GM23248 (cell line): ENCODE results near the gene ADARB1. TPM values are rescaled to one million over a fixed set of nuclear protein-coding genes. Genes with fewer than 3 reads are reported as not detected.
A peak's percentile ranks its signal among the peaks of the same experiment; 100 is the strongest.

Experiments used
- DNase-seq: peaks from one replicate; pipeline ENCODE4 v3.0.0-alpha.2; 2015
- H2AFZ ChIP-seq: fragments of 200-600 bp; sonication (generic); 2 replicates; pipeline ENCODE4 v1.6.1; 2016; ENCODE audit warnings: antibody characterized with exemption
- H3F3A ChIP-seq: fragments of 200-600 bp; sonication (generic); 2 replicates; pipeline ENCODE4 v1.6.1; 2016; ENCODE audit warnings: mild to moderate bottlenecking, antibody characterized with exemption, mixed run types; ENCODE audit not compliant: insufficient read depth
- H3K27ac ChIP-seq: fragments of 200-600 bp; sonication (generic); 2 replicates; pipeline ENCODE4 v1.5.1; 2016; ENCODE audit warnings: mild to moderate bottlenecking
- H3K27me3 ChIP-seq: fragments of 200-600 bp; sonication (generic); replicated peaks from 2 replicates; pipeline ENCODE4 v1.6.1; 2016; ENCODE audit warnings: mild to moderate bottlenecking; ENCODE audit not compliant: insufficient read depth
- H3K36me3 ChIP-seq: fragments of 200-600 bp; sonication (generic); 2 replicates; pipeline ENCODE4 v1.6.1; 2016; ENCODE audit warnings: low read depth, mild to moderate bottlenecking
- H3K4me1 ChIP-seq: fragments of 200-600 bp; sonication (generic); 2 replicates; pipeline ENCODE4 v1.6.1; 2016; ENCODE audit warnings: mild to moderate bottlenecking; ENCODE audit not compliant: insufficient read depth
- H3K4me2 ChIP-seq: fragments of 200-600 bp; sonication (generic); one replicate; pipeline ENCODE4 v1.6.1; 2016; ENCODE audit warnings: mild to moderate bottlenecking; ENCODE audit not compliant: unreplicated experiment
- H3K4me3 ChIP-seq: fragments of 200-600 bp; sonication (generic); 2 replicates; pipeline ENCODE4 v1.5.1; 2016; ENCODE audit warnings: mild to moderate bottlenecking
- H3K79me2 ChIP-seq: fragments of 200-600 bp; sonication (generic); 2 replicates; pipeline ENCODE4 v1.6.1; 2016; ENCODE audit warnings: mild to moderate bottlenecking; ENCODE audit not compliant: insufficient read depth
- H3K9ac ChIP-seq: fragments of 200-600 bp; sonication (generic); 2 replicates; pipeline ENCODE4 v1.6.1; 2016; ENCODE audit warnings: mild to moderate bottlenecking
- H3K9me2 ChIP-seq: fragments of 200-600 bp; sonication (generic); 2 replicates; pipeline ENCODE4 v1.6.1; 2016; ENCODE audit warnings: mixed run types, mild to moderate bottlenecking, moderate library complexity; ENCODE audit not compliant: insufficient read depth
- H3K9me3 ChIP-seq: fragments of 200-600 bp; sonication (generic); one replicate; pipeline ENCODE4 v1.6.1; 2017; ENCODE audit warnings: low read depth
- H4K20me1 ChIP-seq: fragments of 200-600 bp; sonication (generic); 2 replicates; pipeline ENCODE4 v1.6.0; 2016; ENCODE audit not compliant: insufficient read depth
- EZH2 ChIP-seq: fragments of 200-600 bp; sonication (generic); IDR thresholded peaks from 2 replicates; pipeline ENCODE4 v1.6.1; 2018; ENCODE audit warnings: antibody characterized with exemption, mild to moderate bottlenecking; ENCODE audit not compliant: insufficient read depth, poor library complexity, severe bottlenecking
- EZH2phosphoT487 ChIP-seq: fragments of 200-600 bp; sonication (generic); IDR thresholded peaks from 2 replicates; pipeline ENCODE4 v1.6.1; 2018; ENCODE audit warnings: antibody characterized with exemption, moderate library complexity, mild to moderate bottlenecking, low read depth; ENCODE audit not compliant: insufficient read depth
- WGBS, 2 experiments: methylation state at CpG; one replicate each; pipeline ENCODE4 v1.1.6; 2015 to 2017; ENCODE audit warnings: low lambda C conversion rate in 2 of 2, low coverage in 1 of 2; ENCODE audit errors: missing lambda C conversion rate in 2 of 2; 5-methylcytosine and 5-hydroxymethylcytosine counted together
- in situ Hi-C: fragments of 300-500 bp; cut with MboI; formaldehyde crosslinking; loops from 2 replicates; pipeline ENCODE4 v1.15.0; 2020
- polyA plus RNA-seq: library from polyadenylated mRNA; unstranded; fragments of >200 nt; fragmentation: Nextera tagmentation; extraction: Ambion mirVana; gene quantifications from 2 replicates; pipeline ENCODE4 v1.2.1, GENCODE V29; 2016
- total RNA-seq: library from RNA; depleted of rRNA; stranded (reverse); fragments of >200 nt; shearing (Covaris generic); gene quantifications from 2 replicates; pipeline ENCODE4 v1.2.3, GENCODE V29; 2014

ADARB1 gene
- total and polyA plus RNA-seq, 2 experiments from 2014 or later: 16.3 to 17.4 TPM

DNA sequence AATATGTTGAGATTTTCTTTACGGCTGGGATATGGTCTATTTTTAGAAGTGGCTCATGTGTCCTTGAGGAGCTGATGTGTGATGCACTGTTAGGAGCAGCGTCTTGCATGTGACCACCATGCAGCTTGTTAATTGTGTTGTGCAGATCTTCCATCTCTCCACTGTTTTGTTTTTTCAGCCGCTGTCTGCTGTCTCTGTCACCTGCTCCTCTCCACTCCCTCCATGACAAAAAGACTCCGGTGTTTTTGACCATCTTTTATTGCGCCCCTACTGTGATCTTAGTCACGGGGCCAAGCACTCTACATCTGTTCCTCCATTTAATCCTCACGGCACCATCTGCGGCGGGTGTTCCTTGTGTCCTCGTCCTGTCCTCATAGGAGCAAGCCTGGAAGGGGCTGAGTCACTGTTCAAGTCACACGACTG, 51.8 kb downstream of the ADARB1 start:
- in situ Hi-C loops: loop anchor here (10.0 kb wide), 1 partner anchor 61 kb away; no protein-coding TSS in a partner anchor
- Histone ChIP-seq H3K27ac (no peak overlapping the region), H2AFZ (no peak overlapping the region), H3K9me3 (no peaks in the 10 kb centered on the region), H3K79me2 (peaks cover 59% of the 10 kb centered on the region), H3K4me2 (no peak overlapping the region), H3F3A (peaks cover 31% of the 10 kb centered on the region), H3K9ac (no peak overlapping the region), H3K27me3 (no peaks in the 10 kb centered on the region), H4K20me1 (no peaks in the 10 kb centered on the region), H3K9me2 (no peaks in the 10 kb centered on the region), H3K4me1 (peaks cover 29% of the 10 kb centered on the region), H3K4me3 (no peak overlapping the region), H3K36me3 (0 out of 2 replicates have a peak, but pooled peaks cover 3% of the 10 kb centered on the region)
- TF ChIP-seq EZH2phosphoT487 (no peak), EZH2 (no peak)
- 87% methylated on average over 9 to 11 of the region's 11 CpGs for WGBS, 2 experiments
- DNase-seq: no peak

DNA sequence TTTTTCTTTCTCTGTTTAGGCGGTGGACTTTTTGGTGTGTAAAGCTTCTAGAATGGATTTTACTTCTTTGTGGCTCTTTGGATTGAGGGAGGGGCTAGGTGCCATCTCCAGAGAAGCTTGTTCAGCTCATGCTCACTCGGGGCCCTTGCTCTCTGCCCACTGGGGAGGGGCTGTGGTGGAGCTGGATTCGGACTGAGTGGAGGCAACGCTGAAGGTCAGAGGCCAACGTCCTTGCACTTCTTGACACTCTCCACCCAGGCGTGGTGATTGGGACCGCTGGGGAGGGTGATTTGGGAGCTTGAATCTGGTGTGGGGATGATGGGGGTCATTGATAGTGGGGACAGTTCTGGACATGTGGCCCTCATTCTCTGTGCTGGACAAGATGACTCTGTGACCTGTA, 52.6 kb downstream of the ADARB1 start:
- no peak overlapping the region for H2AFZ ChIP-seq
- no peak overlapping the region for H3K4me3 ChIP-seq
- no peaks in the 10 kb centered on the region for H3K9me2 ChIP-seq
- no peaks in the 10 kb centered on the region for H4K20me1 ChIP-seq
- TF ChIP-seq EZH2phosphoT487: no peak
- no peak for TF ChIP-seq EZH2
- in situ Hi-C loops: loop anchor here (10.0 kb wide), 1 partner anchor 62 kb away; no protein-coding TSS in a partner anchor
- H3K9ac ChIP-seq: no peak overlapping the region
- no peaks in the 10 kb centered on the region for H3K9me3 ChIP-seq
- DNase-seq: no peak
- WGBS, 2 experiments: 92 to 95% methylated on average over 7 of the region's 7 CpGs
- H3K36me3 ChIP-seq: 0 out of 2 replicates have a peak, but pooled peaks cover 3% of the 10 kb centered on the region
- peaks cover 56% of the 10 kb centered on the region for H3K79me2 ChIP-seq
- no peak overlapping the region for H3K4me2 ChIP-seq
- no peak overlapping the region for H3K27ac ChIP-seq
- H3K4me1 ChIP-seq: peaks cover 30% of the 10 kb centered on the region
- H3F3A ChIP-seq: peaks cover 38% of the 10 kb centered on the region
- H3K27me3 ChIP-seq: no peaks in the 10 kb centered on the region

DNA sequence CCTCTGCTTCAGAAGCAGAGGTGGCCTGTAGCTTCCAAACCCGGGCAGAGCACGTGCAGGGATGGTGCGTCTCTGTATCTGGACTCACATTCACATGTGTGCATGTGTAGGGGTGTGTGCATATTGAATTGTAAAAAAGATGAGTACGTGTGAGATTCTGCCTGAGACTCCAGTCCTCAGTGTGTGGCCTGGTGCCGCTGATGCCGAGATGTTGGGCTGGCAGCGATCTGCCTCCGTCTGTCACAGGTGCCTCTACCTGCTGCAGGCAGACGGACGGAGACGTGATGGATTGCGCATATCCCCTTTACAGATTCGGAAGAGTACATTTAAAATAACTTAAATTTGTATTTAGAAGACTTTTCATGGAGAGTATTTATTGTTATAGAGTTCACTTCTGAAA, 53.6 kb downstream of the ADARB1 start:
- 0 out of 2 replicates have a peak overlapping the region, but pooled peaks have one; percentile 83 for H3K27ac ChIP-seq
- H4K20me1 ChIP-seq: no peaks in the 10 kb centered on the region
- H3K9me2 ChIP-seq: no peaks in the 10 kb centered on the region
- H3K9me3 ChIP-seq: no peaks in the 10 kb centered on the region
- H3K9ac ChIP-seq: peak overlapping the region; percentile 73; the same call in 1 of the 2 replicates
- H3K4me2 ChIP-seq: no peak overlapping the region
- no peak for DNase-seq
- peaks cover 62% of the 10 kb centered on the region for H3K79me2 ChIP-seq
- H3F3A ChIP-seq: peaks cover 45% of the 10 kb centered on the region
- TF ChIP-seq EZH2 (no peak), EZH2phosphoT487 (no peak)
- H3K4me3 ChIP-seq: no peak overlapping the region
- 91 to 92% methylated on average over 13 of the region's 13 CpGs for WGBS, 2 experiments
- H3K4me1 ChIP-seq: peaks cover 37% of the 10 kb centered on the region
- no peak overlapping the region for H2AFZ ChIP-seq
- no peaks in the 10 kb centered on the region for H3K27me3 ChIP-seq
- 0 out of 2 replicates have a peak, but pooled peaks cover 3% of the 10 kb centered on the region for H3K36me3 ChIP-seq
- in situ Hi-C loops: loop anchor here (10.0 kb wide), 1 partner anchor 63 kb away; no protein-coding TSS in a partner anchor

DNA sequence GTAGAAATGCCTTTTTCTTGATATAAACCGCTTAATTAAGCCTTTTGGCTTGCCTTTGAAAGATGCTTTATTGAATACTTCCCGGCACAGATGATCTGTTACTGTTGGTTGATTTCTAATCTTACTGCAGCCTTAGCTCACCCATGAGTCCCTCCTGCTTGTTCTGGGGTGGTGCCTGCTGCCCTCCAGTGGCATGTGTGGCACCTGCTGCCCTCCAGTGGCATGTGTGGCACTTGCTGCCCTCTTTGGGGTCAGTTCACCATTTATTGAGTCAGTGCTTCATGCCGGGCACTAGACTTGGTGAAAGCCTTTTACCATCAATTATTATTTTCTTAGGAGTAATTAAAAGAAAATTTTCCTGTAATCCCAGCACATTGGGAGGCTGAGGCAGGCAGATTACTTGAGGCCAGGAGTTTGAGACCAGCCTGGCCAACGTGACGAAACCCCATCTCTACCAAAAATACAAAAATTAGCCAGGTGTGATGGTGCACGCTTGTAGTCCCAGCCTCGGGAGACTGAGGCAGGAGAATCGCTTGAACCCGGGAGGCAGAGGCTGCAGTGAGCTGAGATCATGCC, 54.3 kb downstream of the ADARB1 start:
- 0 out of 2 replicates have a peak, but pooled peaks cover 3% of the 10 kb centered on the region for H3K36me3 ChIP-seq
- peaks cover 41% of the 10 kb centered on the region for H3K4me1 ChIP-seq
- H2AFZ ChIP-seq: no peak overlapping the region
- 7 to 12% methylated on average over 9 of the region's 9 CpGs for WGBS, 2 experiments
- H3K27ac ChIP-seq: peak overlapping the region; percentile 83
- peak overlapping the region; percentile 73; the same call in 1 of the 2 replicates for H3K9ac ChIP-seq
- H3K9me2 ChIP-seq: no peaks in the 10 kb centered on the region
- H3K9me3 ChIP-seq: no peaks in the 10 kb centered on the region
- peak; percentile 83 for DNase-seq
- H3F3A ChIP-seq: peaks cover 45% of the 10 kb centered on the region
- no peak for TF ChIP-seq EZH2phosphoT487
- no peak for TF ChIP-seq EZH2
- H3K4me2 ChIP-seq: peak overlapping the region; percentile 93
- no peaks in the 10 kb centered on the region for H3K27me3 ChIP-seq
- H3K4me3 ChIP-seq: peak overlapping the region; percentile 43
- in situ Hi-C loops: loop anchor here (10.0 kb wide), 1 partner anchor 64 kb away; no protein-coding TSS in a partner anchor
- peaks cover 60% of the 10 kb centered on the region for H3K79me2 ChIP-seq
- no peaks in the 10 kb centered on the region for H4K20me1 ChIP-seq
